Coronary artery (tissue), 2 donors: ENCODE measurements around the gene NOTCH2.

Source experiments
- DNase-seq: peaks from one replicate; pipeline ENCODE4 v3.0.0-alpha.2; 2017; ENCODE audit warnings: low spot score
- H3K27ac ChIP-seq, 2 donors: fragments of 200-600 bp; sonication (generic); one replicate each; pipeline ENCODE4 v1.5.1; 2016 to 2019
- H3K4me3 ChIP-seq: fragments of 200-600 bp; sonication (generic); 2 replicates; pipeline ENCODE4 v1.5.1; 2016; ENCODE audit warnings: mild to moderate bottlenecking, moderate library complexity
- CTCF ChIP-seq: fragments of 200-600 bp; sonication (generic); IDR thresholded peaks from one replicate; pipeline ENCODE4 v1.5.1; 2019; ENCODE audit warnings: antibody characterized with exemption

Gene NOTCH2

GRCh38 chr1:119865627-119866026, 203.8 kb downstream of the NOTCH2 start:
- DNase-seq: no peak
- H3K4me3 ChIP-seq: no peak overlapping the region
- no peak overlapping the region for H3K27ac ChIP-seq
- TF ChIP-seq CTCF: no peak

GRCh38 chr1:119862276-119862675, 207.2 kb downstream of the NOTCH2 start:
- TF ChIP-seq CTCF: no peak
- Histone ChIP-seq H3K4me3 (no peak overlapping the region), H3K27ac (no peak overlapping the region)
- no peak for DNase-seq
